IMR-90 (cell line): ENCODE results near the gene FXYD5. TPM values are rescaled to one million over a fixed set of nuclear protein-coding genes. Genes with fewer than 3 reads are reported as not detected.

ENCODE experiments used
- ATAC-seq: fragments of 200-7000 bp; cut with Tn5 transposase; 2 replicates; pipeline ENCODE4 v1.9.1; 2020; ENCODE audit warnings: low read depth, mild to moderate bottlenecking, moderate library complexity
- BruUV-seq: library from RNA; stranded (reverse); fragments of 400-500 nt; replicated peaks from 2 replicates; lab custom pipeline; 2021; lab: Mats Ljungman, UMichigan
- CTCF ChIA-PET: fragments of 300-600 bp; formaldehyde crosslinking; extraction: SDS; loops from one replicate; lab custom pipeline; 2021; ENCODE audit warnings: antibody characterized with exemption; lab: Yijun Ruan, JAX
- POLR2A ChIA-PET: fragments of 300-600 bp; sonication (Branson Sonifier 250); formaldehyde crosslinking; loops from one replicate; lab custom pipeline; 2022; ENCODE audit warnings: antibody characterized with exemption; ENCODE audit not compliant: unreplicated experiment; lab: Charles Lee
- DNase-seq: peaks from one replicate; pipeline ENCODE4 v3.0.0; 2013
- H2AFZ ChIP-seq: replicated peaks from 2 replicates; pipeline ENCODE3; 2013; ENCODE audit warnings: low read length, mild to moderate bottlenecking; ENCODE audit not compliant: poor library complexity
- H2AK5ac ChIP-seq: 2 replicates; pipeline ENCODE4 v1.6.1; 2013; ENCODE audit warnings: low read depth, low read length, inconsistent platforms
- H2AK9ac ChIP-seq: replicated peaks from 2 replicates; pipeline ENCODE3; 2013; ENCODE audit warnings: mild to moderate bottlenecking, low read depth, low read length, moderate library complexity; ENCODE audit not compliant: poor library complexity
- H2BK120ac ChIP-seq: 2 replicates; pipeline ENCODE4 v1.6.1; 2013; ENCODE audit warnings: low read depth, low read length, inconsistent platforms
- H2BK15ac ChIP-seq: 3 replicates; pipeline ENCODE4 v1.6.1; 2013; ENCODE audit warnings: low read depth, low read length, inconsistent platforms
- H2BK20ac ChIP-seq: 2 replicates; pipeline ENCODE4 v1.6.1; 2013; ENCODE audit warnings: low read depth, mild to moderate bottlenecking, inconsistent platforms, low read length, moderate library complexity
- H2BK5ac ChIP-seq: 2 replicates; pipeline ENCODE4 v1.6.1; 2013; ENCODE audit warnings: mild to moderate bottlenecking, low read depth, low read length, inconsistent platforms; ENCODE audit not compliant: poor library complexity, severe bottlenecking
- H3K14ac ChIP-seq: replicated peaks from 2 replicates; pipeline ENCODE4 v1.6.1; 2013; ENCODE audit warnings: low read depth, low read length, inconsistent platforms
- H3K18ac ChIP-seq: 2 replicates; pipeline ENCODE4 v1.6.1; 2013; ENCODE audit warnings: low read depth, low read length, control low read depth
- H3K23ac ChIP-seq: 2 replicates; pipeline ENCODE4 v1.6.1; 2013; ENCODE audit warnings: low read depth, low read length, inconsistent platforms
- H3K27ac ChIP-seq: 2 replicates; pipeline ENCODE4 v1.5.1; 2013; ENCODE audit warnings: mild to moderate bottlenecking, control low read depth, low read length; ENCODE audit not compliant: insufficient read depth
- H3K27me3 ChIP-seq: 2 replicates; pipeline ENCODE4 v1.6.1; 2013; ENCODE audit warnings: low read length; ENCODE audit not compliant: control insufficient read depth, insufficient read depth
- H3K36me3 ChIP-seq: 2 replicates; pipeline ENCODE4 v1.6.1; 2013; ENCODE audit warnings: low read length, mixed read lengths; ENCODE audit not compliant: control insufficient read depth, insufficient read depth
- H3K4ac ChIP-seq: 2 replicates; pipeline ENCODE4 v1.6.1; 2013; ENCODE audit warnings: low read depth, low read length, inconsistent platforms
- H3K4me1 ChIP-seq: 2 replicates; pipeline ENCODE4 v1.6.1; 2013; ENCODE audit warnings: low read length, mixed read lengths; ENCODE audit not compliant: control insufficient read depth, insufficient read depth
- H3K4me2 ChIP-seq: 2 replicates; pipeline ENCODE4 v1.6.1; 2013; ENCODE audit warnings: low read depth, mild to moderate bottlenecking, control low read depth, low read length, moderate library complexity
- H3K4me3 ChIP-seq: 2 replicates; pipeline ENCODE4 v1.5.1; 2013; ENCODE audit warnings: low read depth, mild to moderate bottlenecking, control low read depth, low read length, moderate library complexity; ENCODE audit not compliant: insufficient read depth
- H3K56ac ChIP-seq: 2 replicates; pipeline ENCODE4 v1.6.1; 2013; ENCODE audit warnings: low read length, inconsistent platforms; ENCODE audit not compliant: insufficient read depth; ENCODE audit errors: extremely low read depth
- H3K79me1 ChIP-seq, 2 experiments: 2 replicates each; pipeline ENCODE4 v1.6.1; 2013; ENCODE audit warnings: low read length in 2 of 2, inconsistent platforms in 1 of 2, low read depth in 1 of 2
- H3K9ac ChIP-seq: 2 replicates; pipeline ENCODE4 v1.6.1; 2013; ENCODE audit warnings: low read depth, low read length, control low read depth
- H3K9me1 ChIP-seq: 2 replicates; pipeline ENCODE4 v1.6.1; 2013; ENCODE audit warnings: low read length, inconsistent platforms; ENCODE audit not compliant: insufficient read depth
- H3K9me3 ChIP-seq: 2 replicates; pipeline ENCODE4 v1.6.1; 2013; ENCODE audit warnings: low read length; ENCODE audit not compliant: control insufficient read depth, insufficient read depth
- H4K20me1 ChIP-seq: 2 replicates; pipeline ENCODE4 v1.6.1; 2013; ENCODE audit warnings: low read length, inconsistent platforms; ENCODE audit not compliant: insufficient read depth
- H4K5ac ChIP-seq: 2 replicates; pipeline ENCODE4 v1.6.1; 2013; ENCODE audit warnings: mild to moderate bottlenecking, low read depth, low read length, control low read depth
- H4K8ac ChIP-seq, 2 experiments: 2 replicates each; pipeline ENCODE4 v1.6.1; 2013; ENCODE audit warnings: low read depth in 2 of 2, low read length in 2 of 2, control low read depth in 1 of 2, inconsistent platforms in 1 of 2
- H4K91ac ChIP-seq: 2 replicates; pipeline ENCODE4 v1.6.1; 2013; ENCODE audit warnings: low read depth, low read length, inconsistent platforms; ENCODE audit not compliant: insufficient read depth
- CEBPB ChIP-seq: IDR thresholded peaks from 2 replicates; pipeline ENCODE4 v1.6.1; 2012; ENCODE audit warnings: low read depth, low read length, improper control_type of control experiment
- CTCF ChIP-seq: conservative IDR thresholded peaks from 2 replicates; pipeline ENCODE4 v1.5.1; 2012; ENCODE audit warnings: mild to moderate bottlenecking, low read depth, low read length, improper control_type of control experiment
- FOS ChIP-seq: fragments of 150-350 bp; IDR thresholded peaks from 2 replicates; pipeline ENCODE4 v1.6.1; 2016; ENCODE audit warnings: low read depth, low read length
- MAZ ChIP-seq: IDR thresholded peaks from 2 replicates; pipeline ENCODE4 v1.6.1; 2012; ENCODE audit warnings: low read depth, mild to moderate bottlenecking, low read length, improper control_type of control experiment, moderate library complexity, borderline replicate concordance
- RAD21 ChIP-seq: IDR thresholded peaks from 2 replicates; pipeline ENCODE4 v1.6.1; 2012; ENCODE audit warnings: low read length, improper control_type of control experiment
- RCOR1 ChIP-seq: IDR thresholded peaks from 2 replicates; pipeline ENCODE4 v1.6.1; 2012; ENCODE audit warnings: mild to moderate bottlenecking, low read length, improper control_type of control experiment; ENCODE audit not compliant: insufficient replicate concordance
- SMC3 ChIP-seq: fragments of 150-350 bp; IDR thresholded peaks from 2 replicates; pipeline ENCODE4 v1.6.1; 2016; ENCODE audit warnings: low read depth, mild to moderate bottlenecking, antibody characterized with exemption, low read length, moderate library complexity
- WGBS, 2 experiments: methylation state at CpG; one replicate each; pipeline versions ENCODE4 v1.1.5 to v1.1.7; 2013; ENCODE audit warnings: missing lambda C conversion rate in 2 of 2; ENCODE audit not compliant: insufficient read length in 1 of 2; ENCODE audit errors: extremely low coverage in 2 of 2; 5-methylcytosine and 5-hydroxymethylcytosine counted together
- dilution Hi-C: fragments of 300-500 bp; cut with HindIII; formaldehyde crosslinking; loops from one replicate; pipeline ENCODE4 v1.14.3; 2018; ENCODE audit warnings: low sequenced_read_pairs; ENCODE audit not compliant: unreplicated experiment
- in situ Hi-C: fragments of 300-500 bp; cut with MboI; formaldehyde crosslinking; loops from 3 replicates; pipeline ENCODE4 v1.14.3; 2019; ENCODE audit warnings: low sequenced_read_pairs, inconsistent platforms, mixed read lengths
- intact Hi-C: fragments of 100-400 bp; cut with micrococcal nuclease; formaldehyde crosslinking; loops from 2 replicates; pipeline ENCODE4 v1.10.0; 2022
- polyA plus RNA-seq, 3 experiments: library from polyadenylated mRNA; depleted of rRNA; stranded (reverse); fragments of >200 nt; gene quantifications; 2 replicates each; pipeline ENCODE4 v1.2.3, GENCODE V29; 2012; ENCODE audit warnings: low replicate concordance in 1 of 3
- total RNA-seq: library from RNA; depleted of rRNA; stranded (reverse); fragments of >200 nt; gene quantifications from 2 replicates; pipeline ENCODE4 v1.2.3, GENCODE V29; 2012

FXYD5 gene
- total and polyA plus RNA-seq, 2 of the 4 experiments (the other 2 are of a cell fraction): 53.6 to 245 TPM

- Histone ChIP-seq H2AK5ac (no peak overlapping the region), H3K9ac (no peak overlapping the region), H3K4ac (no peak overlapping the region), H3K4me2 (no peak overlapping the region), H3K56ac (no peak overlapping the region), H3K79me1 (no peaks in the 10 kb centered on the region), H3K14ac (no peak overlapping the region), H4K8ac (no peak overlapping the region), H2AK9ac (no peak overlapping the region), H2BK5ac (no peak overlapping the region), H3K27me3 (no peaks in the 10 kb centered on the region; the same call in 1 of the 2 replicates), H3K23ac (no peak overlapping the region), H3K27ac (no peak overlapping the region), H4K5ac (no peak overlapping the region), H2AFZ (no peak overlapping the region), H3K36me3 (no peaks in the 10 kb centered on the region), H3K9me3 (peaks cover 3% of the 10 kb centered on the region; the same call in 1 of the 2 replicates), H4K91ac (no peak overlapping the region), H3K4me1 (no peaks in the 10 kb centered on the region), H4K20me1 (no peaks in the 10 kb centered on the region), H2BK20ac (no peak overlapping the region), H3K18ac (no peak overlapping the region), H3K9me1 (no peaks in the 10 kb centered on the region), H2BK15ac (no peak overlapping the region), H2BK120ac (no peak overlapping the region), H3K4me3 (no peak overlapping the region)
- in situ Hi-C loops: no loop called here
- ChIA-PET CTCF (no interaction called here), POLR2A (no interaction called here)
- DNase-seq (no peak), ATAC-seq (no peak)
- WGBS, 2 experiments: 43% methylated on average over 1 of the region's 7 CpGs; no CpG with 5 or more reads in 1 of the 2 experiments
- dilution Hi-C loops: no loop called here
- BruUV-seq: no TSS peak
- TF ChIP-seq CEBPB (no peak), FOS (no peak), SMC3 (no peak), RAD21 (no peak), CTCF (no peak), MAZ (no peak), RCOR1 (no peak)
- intact Hi-C loops: no loop called here
These were observed 57.7 kb downstream of the FXYD5 start for GRCh38 chr19:35212241-35212640.
